ENCODE data around the gene NEURL3.
"Not testable (repeated sequence)": the region's sequence is repeated elsewhere in the genome, so short reads cannot be mapped to it uniquely, and the experiment has no call there.

Gene NEURL3

GRCh38 chr2:96505231-96505889 lies at the start of gene NEURL3:
TSS of gene NEURL3 (minus strand) at chr2:96505357. CDS start at chr2:96505286, 71 bp downstream.
- DNase-seq (ENCODE audit: low read depth) = peak; percentile 48

GRCh38 chr2:96554293-96555145 lies 49.4 kb upstream of the NEURL3 start:
- DNase-seq (ENCODE audit: low read depth) = peak; percentile 33

- DNase-seq (ENCODE audit: low read depth) = not testable (repeated sequence)
These were observed 48.8 kb upstream of the NEURL3 start for GRCh38 chr2:96553957-96554292.

- no peak for DNase-seq (ENCODE audit: low read depth)
These were observed 48.2 kb upstream of the NEURL3 start for GRCh38 chr2:96553176-96553956.

- DNase-seq (ENCODE audit: low read depth) = no peak
These were observed 47.4 kb upstream of the NEURL3 start for GRCh38 chr2:96552315-96553175.

GRCh38 chr2:96551605-96552314 lies 46.6 kb upstream of the NEURL3 start:
- DNase-seq (ENCODE audit: low read depth) = no peak

- no peak for DNase-seq (ENCODE audit: low read depth)
These were observed 45.8 kb upstream of the NEURL3 start for GRCh38 chr2:96550787-96551604.

- DNase-seq (ENCODE audit: low read depth) = no peak
These were observed 45.0 kb upstream of the NEURL3 start for GRCh38 chr2:96549967-96550786.

- DNase-seq (ENCODE audit: low read depth) = no peak
These were observed 44.3 kb upstream of the NEURL3 start for GRCh38 chr2:96549466-96549785.

GRCh38 chr2:96548558-96549465 lies 43.7 kb upstream of the NEURL3 start:
- no peak for DNase-seq (ENCODE audit: low read depth)

GRCh38 chr2:96547731-96548171 lies 42.6 kb upstream of the NEURL3 start:
- no peak for DNase-seq (ENCODE audit: low read depth)

- DNase-seq (ENCODE audit: low read depth) = no peak
These were observed 42.1 kb upstream of the NEURL3 start for GRCh38 chr2:96547203-96547641.

- DNase-seq (ENCODE audit: low read depth) = no peak
These were observed 41.6 kb upstream of the NEURL3 start for GRCh38 chr2:96546797-96547196.

GRCh38 chr2:96546321-96546720 lies 41.2 kb upstream of the NEURL3 start:
- DNase-seq (ENCODE audit: low read depth) = no peak

- no peak for DNase-seq (ENCODE audit: low read depth)
These were observed 37.3 kb upstream of the NEURL3 start for GRCh38 chr2:96542357-96542977.

GRCh38 chr2:96541398-96542152 lies 36.4 kb upstream of the NEURL3 start:
- DNase-seq (ENCODE audit: low read depth) = no peak

- DNase-seq (ENCODE audit: low read depth) = no peak
These were observed 35.0 kb upstream of the NEURL3 start for GRCh38 chr2:96540136-96540535.
